Stimulated activated CD4-positive, alpha-beta T cell treated with anti-CD3 and anti-CD28 coated beads, Interleukin-1b, Interleukin-23, amount 100 ng/mL, for 24 hours (primary cell): Measurements from ENCODE around the gene FRYL.

ENCODE experiments used
- DNase-seq, 4 experiments: peaks; one replicate each; pipeline ENCODE4 v3.0.0-alpha.2; 2020; ENCODE audit warnings: low read depth in 4 of 4, low spot score in 1 of 4

Gene FRYL

GRCh38 chr4:48623182-48623780, 156.8 kb downstream of the FRYL start:
- no peak for DNase-seq

GRCh38 chr4:48620831-48621230, 159.2 kb downstream of the FRYL start:
- DNase-seq = no peak

GRCh38 chr4:48620093-48620492, 160.0 kb downstream of the FRYL start:
- no peak for DNase-seq

GRCh38 chr4:48604527-48604926, 175.6 kb downstream of the FRYL start:
- no peak for DNase-seq

- DNase-seq = no peak
Measured at GRCh38 chr4:48604041-48604440, 176.0 kb downstream of the FRYL start.

GRCh38 chr4:48603366-48604003, 176.6 kb downstream of the FRYL start:
- no peak for DNase-seq

GRCh38 chr4:48602763-48603162, 177.3 kb downstream of the FRYL start:
- no peak for DNase-seq

GRCh38 chr4:48602222-48602621, 177.9 kb downstream of the FRYL start:
- DNase-seq = no peak

- no peak for DNase-seq
Measured at GRCh38 chr4:48596336-48596735, 183.7 kb downstream of the FRYL start.

- no peak for DNase-seq
Measured at GRCh38 chr4:48594180-48594579, 185.9 kb downstream of the FRYL start.

- DNase-seq = no peak
Measured at GRCh38 chr4:48591372-48591771, 188.7 kb downstream of the FRYL start.

GRCh38 chr4:48590884-48591283, 189.2 kb downstream of the FRYL start:
- DNase-seq = no peak

- DNase-seq = no peak
Measured at GRCh38 chr4:48589098-48589445, 191.0 kb downstream of the FRYL start.

- no peak for DNase-seq
Measured at GRCh38 chr4:48588230-48589097, 191.6 kb downstream of the FRYL start.

- no peak for DNase-seq
Measured at GRCh38 chr4:48585401-48585800, 194.7 kb downstream of the FRYL start.

- peak; percentile 12 to 24 (median 20) for DNase-seq
Measured at GRCh38 chr4:48578132-48578968, 201.7 kb downstream of the FRYL start.

- no peak for DNase-seq
Measured at GRCh38 chr4:48575964-48576363, 204.1 kb downstream of the FRYL start.

GRCh38 chr4:48571471-48571870, 208.6 kb downstream of the FRYL start:
- DNase-seq = no peak

GRCh38 chr4:48570646-48571220, 209.3 kb downstream of the FRYL start:
- no peak for DNase-seq

- no peak for DNase-seq
Measured at GRCh38 chr4:48566034-48566384, 214.1 kb downstream of the FRYL start.

GRCh38 chr4:48565362-48566033, 214.6 kb downstream of the FRYL start:
- DNase-seq = no peak
